ENCODE data around the gene CEACAM19. TPM values are rescaled to one million over a fixed set of nuclear protein-coding genes. Genes with fewer than 3 reads are reported as not detected.
"Not testable (repeated sequence)": the region's sequence is repeated elsewhere in the genome, so short reads cannot be mapped to it uniquely, and the experiment has no call there.

Gene CEACAM19
- total RNA-seq, 1 donor from 2014 or later: 25.8 TPM

DNA sequence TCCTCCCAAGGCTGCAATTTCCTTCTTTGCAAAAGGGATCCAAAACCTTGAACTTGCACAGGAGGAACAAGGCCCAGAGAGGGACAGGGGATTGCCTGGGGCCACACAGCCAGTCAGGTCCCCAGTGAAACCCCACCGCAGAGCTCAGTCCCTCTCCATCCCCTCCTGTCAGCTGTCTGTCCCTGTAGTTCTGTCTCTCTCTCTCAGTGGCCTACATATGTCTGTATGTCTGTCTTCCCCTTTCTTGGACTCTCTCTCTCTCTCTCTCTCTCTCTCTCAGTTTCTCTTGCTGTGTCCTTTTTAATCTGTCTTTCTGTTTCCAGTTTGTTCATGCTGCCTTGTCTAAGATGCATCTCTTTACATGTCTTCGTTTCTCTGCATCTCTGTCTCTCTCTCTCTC is 11.5 kb downstream of the CEACAM19 start:
- Mint-ChIP-seq H3K27ac (no peak overlapping the region), H3K9me3 (ENCODE audit: low read depth) (no peaks in the 10 kb centered on the region), H3K4me3 (ENCODE audit: low read depth) (no peak overlapping the region), H3K27me3 (peaks cover 3% of the 10 kb centered on the region), H3K36me3 (ENCODE audit: insufficient read depth) (peaks cover 13% of the 10 kb centered on the region), H3K4me1 (ENCODE audit: low read depth) (no peaks in the 10 kb centered on the region)
- TF ChIP-seq CTCF (IDR thresholded peaks at IDR 0.05; ENCODE audit: unreplicated experiment): no peak
- DNase-seq (ENCODE audit: low spot score, unreplicated experiment): no peak

GRCh38 chr19:44683434-44684210 is 12.3 kb downstream of the CEACAM19 start:
- Mint-ChIP-seq H3K4me3 (ENCODE audit: low read depth) (no peak overlapping the region), H3K36me3 (ENCODE audit: insufficient read depth) (peaks cover 13% of the 10 kb centered on the region), H3K27me3 (peaks cover 3% of the 10 kb centered on the region), H3K27ac (no peak overlapping the region), H3K9me3 (ENCODE audit: low read depth) (no peaks in the 10 kb centered on the region), H3K4me1 (ENCODE audit: low read depth) (no peaks in the 10 kb centered on the region)
- DNase-seq (ENCODE audit: low spot score, unreplicated experiment): no peak
- TF ChIP-seq CTCF (IDR thresholded peaks at IDR 0.05; ENCODE audit: unreplicated experiment): no peak

- not testable (repeated sequence) for H3K9me3 Mint-ChIP-seq (ENCODE audit: low read depth); H3K27ac Mint-ChIP-seq; DNase-seq (ENCODE audit: low spot score, unreplicated experiment); H3K4me1 Mint-ChIP-seq (ENCODE audit: low read depth); H3K36me3 Mint-ChIP-seq (ENCODE audit: insufficient read depth); H3K27me3 Mint-ChIP-seq; H3K4me3 Mint-ChIP-seq (ENCODE audit: low read depth)
Measured at GRCh38 chr19:44684396-44684795, 13.1 kb downstream of the CEACAM19 start.

DNA sequence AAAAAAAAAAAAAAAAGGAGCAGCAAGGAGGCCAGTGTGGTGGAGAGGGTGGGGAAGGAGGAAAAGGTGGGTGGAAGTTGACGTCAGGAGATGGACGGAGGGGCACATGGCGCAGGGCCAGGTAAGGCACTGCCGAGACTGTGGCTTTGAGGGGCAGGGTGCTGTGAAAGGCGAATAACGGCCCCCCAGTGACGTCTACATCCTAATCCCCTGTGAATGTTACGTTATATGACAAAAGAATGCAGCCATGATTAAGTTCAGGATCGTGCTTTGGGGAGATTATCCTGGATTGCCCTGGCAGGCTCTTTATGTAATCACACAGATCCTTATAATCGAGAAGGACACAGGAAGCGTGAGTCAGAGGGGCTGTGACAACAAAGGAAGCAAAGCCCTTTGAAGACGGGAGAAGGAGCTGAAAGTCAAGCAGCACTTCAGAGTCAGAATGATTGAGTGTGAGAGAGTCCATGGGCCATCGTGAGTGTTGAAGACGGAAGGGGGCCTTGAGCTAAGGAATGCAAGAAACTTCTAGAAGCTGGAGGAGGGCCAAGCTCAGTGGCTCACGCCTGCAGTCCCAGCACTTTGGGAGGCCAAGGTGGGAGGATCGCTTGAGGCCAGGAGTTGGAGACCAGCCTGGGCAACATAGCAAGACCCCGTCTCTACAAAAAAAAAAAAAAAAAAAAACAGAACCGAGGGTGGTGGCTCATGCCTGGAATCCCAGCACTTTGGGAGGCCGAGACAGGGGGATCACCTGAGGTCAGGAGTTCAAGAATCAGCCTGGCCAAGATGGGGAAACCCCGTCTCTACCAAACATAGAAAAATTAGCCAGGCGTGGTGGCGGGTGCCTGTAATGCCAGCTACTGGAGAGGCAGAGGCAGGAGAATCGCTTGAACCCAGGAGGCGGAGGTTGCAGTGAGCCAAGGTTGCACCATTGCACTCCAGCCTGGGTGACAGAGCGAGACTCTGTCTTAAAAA is 13.9 kb downstream of the CEACAM19 start:
- Mint-ChIP-seq H3K36me3 (ENCODE audit: insufficient read depth) (peaks cover 9% of the 10 kb centered on the region), H3K4me3 (ENCODE audit: low read depth) (no peak overlapping the region)
- no peak for TF ChIP-seq CTCF (IDR thresholded peaks at IDR 0.05; ENCODE audit: unreplicated experiment)

GRCh38 chr19:44685877-44686276 is 14.6 kb downstream of the CEACAM19 start:
- peaks cover 4% of the 10 kb centered on the region for H3K4me1 Mint-ChIP-seq (ENCODE audit: low read depth)
- peaks cover 4% of the 10 kb centered on the region for H3K36me3 Mint-ChIP-seq (ENCODE audit: insufficient read depth)
- H3K4me3 Mint-ChIP-seq (ENCODE audit: low read depth): no peak overlapping the region
- peaks cover 3% of the 10 kb centered on the region for H3K27me3 Mint-ChIP-seq
- H3K27ac Mint-ChIP-seq: no peak overlapping the region
- H3K9me3 Mint-ChIP-seq (ENCODE audit: low read depth): no peaks in the 10 kb centered on the region
- no peak for TF ChIP-seq CTCF (IDR thresholded peaks at IDR 0.05; ENCODE audit: unreplicated experiment)
- DNase-seq (ENCODE audit: low spot score, unreplicated experiment): no peak

More for the DNA sequence above, 13.9 kb downstream of the CEACAM19 start:
- Mint-ChIP-seq H3K27ac (peak overlapping the region; percentile 45), H3K9me3 (ENCODE audit: low read depth) (no peaks in the 10 kb centered on the region), H3K27me3 (peaks cover 3% of the 10 kb centered on the region), H3K4me1 (ENCODE audit: low read depth) (peaks cover 4% of the 10 kb centered on the region)
- no peak for DNase-seq (ENCODE audit: low spot score, unreplicated experiment)

Measured in progenitor cell of endocrine pancreas (in vitro differentiated cells).